LNCAP (cell line): ENCODE data around the gene STX2.

ENCODE experiments used
- TF ChIP-seq, protein P1 (sequence below): fragments of 450-650 bp; IDR thresholded peaks from 2 replicates; pipeline ENCODE4 v1.5.1; 2017; ENCODE audit warnings: mild to moderate bottlenecking

Gene STX2

GRCh38 chr12:130770413-130771028 is 68.5 kb downstream of the STX2 start:
- TF ChIP-seq, protein P1, sequence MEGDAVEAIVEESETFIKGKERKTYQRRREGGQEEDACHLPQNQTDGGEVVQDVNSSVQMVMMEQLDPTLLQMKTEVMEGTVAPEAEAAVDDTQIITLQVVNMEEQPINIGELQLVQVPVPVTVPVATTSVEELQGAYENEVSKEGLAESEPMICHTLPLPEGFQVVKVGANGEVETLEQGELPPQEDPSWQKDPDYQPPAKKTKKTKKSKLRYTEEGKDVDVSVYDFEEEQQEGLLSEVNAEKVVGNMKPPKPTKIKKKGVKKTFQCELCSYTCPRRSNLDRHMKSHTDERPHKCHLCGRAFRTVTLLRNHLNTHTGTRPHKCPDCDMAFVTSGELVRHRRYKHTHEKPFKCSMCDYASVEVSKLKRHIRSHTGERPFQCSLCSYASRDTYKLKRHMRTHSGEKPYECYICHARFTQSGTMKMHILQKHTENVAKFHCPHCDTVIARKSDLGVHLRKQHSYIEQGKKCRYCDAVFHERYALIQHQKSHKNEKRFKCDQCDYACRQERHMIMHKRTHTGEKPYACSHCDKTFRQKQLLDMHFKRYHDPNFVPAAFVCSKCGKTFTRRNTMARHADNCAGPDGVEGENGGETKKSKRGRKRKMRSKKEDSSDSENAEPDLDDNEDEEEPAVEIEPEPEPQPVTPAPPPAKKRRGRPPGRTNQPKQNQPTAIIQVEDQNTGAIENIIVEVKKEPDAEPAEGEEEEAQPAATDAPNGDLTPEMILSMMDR = no peak

DNA sequence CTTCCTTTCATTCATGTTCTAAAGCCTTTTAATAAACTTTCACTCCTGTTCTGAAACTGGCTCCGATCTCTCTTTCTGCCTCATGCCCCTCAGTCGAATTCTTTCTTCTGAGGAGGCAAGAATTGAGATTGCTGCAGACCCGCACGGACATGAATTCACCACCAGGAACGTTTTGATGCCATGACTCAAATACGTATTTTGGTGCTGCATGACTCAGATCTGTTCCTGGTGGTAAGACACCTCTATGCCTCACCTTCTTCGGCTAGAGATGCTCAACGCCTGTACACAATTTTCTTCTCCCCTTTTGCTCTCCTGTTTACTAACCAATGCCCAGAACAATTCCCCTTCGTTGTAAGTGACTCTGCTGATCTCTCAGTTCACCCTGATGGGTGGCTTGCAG is 70.9 kb downstream of the STX2 start:
- TF ChIP-seq, protein P1 = no peak

GRCh38 chr12:130766470-130766869 is 72.6 kb downstream of the STX2 start:
- TF ChIP-seq, protein P1 = no peak

- TF ChIP-seq, protein P1 = no peak
Observed at GRCh38 chr12:130765186-130765659, 73.8 kb downstream of the STX2 start.

DNA sequence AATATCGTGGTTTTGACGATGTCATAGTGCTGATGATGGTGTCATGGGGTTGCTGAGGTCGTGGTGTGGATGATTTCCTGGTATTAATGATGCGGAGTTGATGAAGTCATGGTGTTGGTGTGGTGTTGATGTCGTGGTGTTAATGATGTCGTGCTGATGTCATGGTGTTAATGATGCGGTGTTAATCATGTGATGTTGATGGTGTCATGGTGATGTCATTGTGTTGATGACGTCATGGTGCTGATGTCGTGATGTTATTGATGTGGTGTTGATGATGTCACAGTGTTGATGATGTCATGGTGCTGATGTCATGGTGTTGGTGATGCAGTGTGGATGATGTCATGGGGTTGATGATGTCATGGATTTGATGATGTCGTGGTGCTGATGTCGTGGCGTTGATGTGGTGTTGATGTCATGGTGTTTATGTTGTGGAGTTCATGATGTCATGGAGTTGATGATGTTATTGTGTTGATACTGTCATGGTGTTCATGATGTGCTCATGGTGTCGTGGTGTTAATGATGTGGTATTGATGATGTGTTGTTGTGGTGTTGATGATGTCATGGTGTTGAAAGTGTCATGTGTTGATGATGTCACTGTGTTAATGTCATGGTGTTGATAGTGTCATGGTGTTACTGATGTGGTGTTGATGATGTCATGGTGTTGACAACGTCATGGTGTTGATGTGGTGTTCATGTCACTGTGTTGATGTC is 74.4 kb downstream of the STX2 start:
- TF ChIP-seq, protein P1 = no peak

GRCh38 chr12:130764073-130764472 is 75.0 kb downstream of the STX2 start:
- TF ChIP-seq, protein P1 = no peak

DNA sequence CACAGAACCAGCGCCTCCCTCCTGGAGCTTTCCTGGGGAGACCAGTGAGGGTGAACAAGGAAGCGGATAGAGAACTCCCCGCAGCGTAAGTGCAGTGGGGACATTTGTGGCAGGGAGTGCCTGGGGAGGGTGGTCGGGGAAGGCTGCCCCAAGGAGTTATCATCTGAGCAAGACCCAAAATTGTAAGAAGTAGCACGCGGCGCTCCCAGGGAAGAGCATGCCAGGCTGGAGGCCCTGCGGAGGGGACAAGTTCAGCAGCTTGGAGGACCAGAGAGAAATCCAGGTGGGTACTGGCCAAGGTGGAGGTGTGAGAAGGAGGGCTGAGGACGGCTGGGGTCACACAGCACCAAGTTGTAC is 76.8 kb downstream of the STX2 start:
- TF ChIP-seq, protein P1 = no peak
